SU-DHL-6 (cell line): ENCODE measurements around the gene SLC45A1.

ENCODE experiments used
- H2AFZ ChIP-seq: fragments of 200-600 bp; sonication (generic); 2 replicates; pipeline ENCODE4 v1.6.1; 2014; ENCODE audit warnings: low read depth, mild to moderate bottlenecking, moderate library complexity, mixed read lengths, antibody characterized with exemption, low read length; ENCODE audit not compliant: severe bottlenecking
- H3F3A ChIP-seq: fragments of 200-600 bp; shearing (Covaris generic); 2 replicates; pipeline ENCODE4 v1.6.0; 2016; ENCODE audit warnings: antibody characterized with exemption, mild to moderate bottlenecking; ENCODE audit not compliant: insufficient read depth
- H3K27ac ChIP-seq: fragments of 200-600 bp; sonication (generic); 2 replicates; pipeline ENCODE4 v1.5.1; 2016; ENCODE audit warnings: low read depth, mild to moderate bottlenecking, low read length, moderate library complexity, mixed read lengths
- H3K27me3 ChIP-seq: fragments of 200-600 bp; sonication (generic), shearing (Covaris generic); 2 replicates; pipeline ENCODE4 v1.6.0; 2014; ENCODE audit warnings: mild to moderate bottlenecking, low read length
- H3K36me3 ChIP-seq: fragments of 200-600 bp; sonication (generic); 2 replicates; pipeline ENCODE4 v1.6.1; 2014; ENCODE audit warnings: mild to moderate bottlenecking, low read length, mixed read lengths
- H3K4me2 ChIP-seq: fragments of 300-600, 200-600 bp; shearing (Covaris generic), sonication (generic); 2 replicates; pipeline ENCODE4 v1.6.0; 2014; ENCODE audit warnings: low read length, low read depth, mild to moderate bottlenecking; ENCODE audit not compliant: poor library complexity, severe bottlenecking
- H3K4me3 ChIP-seq: fragments of 200-600 bp; sonication (generic); 2 replicates; pipeline ENCODE4 v1.5.1; 2014; ENCODE audit warnings: antibody characterized with exemption, low read length, mild to moderate bottlenecking, mixed read lengths; ENCODE audit not compliant: insufficient read depth, poor library complexity, severe bottlenecking
- H3K79me2 ChIP-seq: fragments of 200-600 bp; sonication (generic); 2 replicates; pipeline ENCODE4 v1.6.1; 2014; ENCODE audit warnings: mild to moderate bottlenecking, low read length, moderate library complexity; ENCODE audit not compliant: insufficient read depth
- H3K9ac ChIP-seq: fragments of 200-600 bp; sonication (generic); 2 replicates; pipeline ENCODE4 v1.7.0; 2014; ENCODE audit warnings: mild to moderate bottlenecking, low read length
- H3K9me2 ChIP-seq: fragments of 200-600 bp; sonication (generic); replicated peaks from 2 replicates; pipeline ENCODE4 v1.6.1; 2014; ENCODE audit warnings: low read length; ENCODE audit not compliant: insufficient read depth
- H3K9me3 ChIP-seq: fragments of 200-600 bp; sonication (generic); 2 replicates; pipeline ENCODE4 v1.6.1; 2014; ENCODE audit warnings: low read length, mixed read lengths; ENCODE audit not compliant: insufficient read depth
- H4K20me1 ChIP-seq: fragments of 200-600 bp; sonication (generic); 2 replicates; pipeline ENCODE4 v1.6.1; 2014; ENCODE audit warnings: low read depth, mild to moderate bottlenecking, antibody characterized with exemption, low read length, moderate library complexity, mixed read lengths
- EZH2phosphoT487 ChIP-seq: fragments of 200-600 bp; sonication (generic), shearing (Covaris generic); conservative IDR thresholded peaks from 2 replicates; pipeline ENCODE4 v1.6.1; 2018; ENCODE audit warnings: mild to moderate bottlenecking, antibody characterized with exemption, low read length, moderate library complexity, mixed read lengths
- TF ChIP-seq, protein P1 (sequence below): fragments of 200-600 bp; sonication (generic); IDR thresholded peaks from one replicate; pipeline ENCODE4 v1.5.1; 2017; ENCODE audit warnings: antibody characterized with exemption, mild to moderate bottlenecking, low read length, moderate library complexity; ENCODE audit not compliant: insufficient read depth, poor library complexity, severe bottlenecking

The SLC45A1 gene

DNA sequence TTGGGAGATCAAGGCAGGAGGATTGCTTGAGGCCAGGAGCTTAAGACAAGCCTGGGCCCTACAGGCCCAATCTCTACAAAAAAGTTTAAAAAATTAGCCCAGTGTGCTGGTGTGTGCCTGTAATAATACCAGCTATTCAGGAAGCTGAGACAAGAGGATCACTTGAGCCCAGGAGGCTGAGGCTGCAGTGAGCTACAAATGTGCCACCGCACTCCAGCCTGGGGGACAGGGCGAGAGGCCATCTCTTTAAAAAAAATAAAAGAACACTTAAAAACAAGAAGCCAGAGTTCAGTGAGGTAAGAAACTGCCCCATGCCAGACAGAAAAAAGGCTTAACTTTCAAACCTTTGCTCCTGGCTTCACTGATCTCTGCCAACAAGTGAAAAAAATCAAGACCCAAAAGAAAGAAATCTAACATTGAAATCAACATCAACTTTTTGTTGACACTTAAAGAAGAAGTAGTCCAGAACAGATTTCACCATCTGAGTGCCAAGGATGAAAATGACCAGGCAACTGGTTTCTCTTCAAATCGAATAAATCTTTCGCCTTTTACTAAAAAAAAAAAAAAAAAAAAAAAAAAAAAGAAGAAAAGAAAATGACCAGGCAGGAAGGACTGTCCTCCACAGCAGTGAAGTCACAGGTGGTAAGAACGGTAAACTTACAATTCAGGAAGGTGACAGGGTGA, 51.2 kb downstream of the SLC45A1 start:
- Histone ChIP-seq H3F3A (no peaks in the 10 kb centered on the region), H3K9me2 (no peaks in the 10 kb centered on the region), H3K4me3 (no peak overlapping the region), H3K79me2 (peaks cover 86% of the 10 kb centered on the region), H3K36me3 (peaks cover 9% of the 10 kb centered on the region; the same call in 1 of the 2 replicates), H3K9ac (no peak overlapping the region), H3K4me2 (no peak overlapping the region), H3K9me3 (no peaks in the 10 kb centered on the region), H3K27ac (no peak overlapping the region), H4K20me1 (peaks cover 30% of the 10 kb centered on the region; the same call in 1 of the 2 replicates), H3K27me3 (no peaks in the 10 kb centered on the region), H2AFZ (no peak overlapping the region)
- TF ChIP-seq, protein P1, sequence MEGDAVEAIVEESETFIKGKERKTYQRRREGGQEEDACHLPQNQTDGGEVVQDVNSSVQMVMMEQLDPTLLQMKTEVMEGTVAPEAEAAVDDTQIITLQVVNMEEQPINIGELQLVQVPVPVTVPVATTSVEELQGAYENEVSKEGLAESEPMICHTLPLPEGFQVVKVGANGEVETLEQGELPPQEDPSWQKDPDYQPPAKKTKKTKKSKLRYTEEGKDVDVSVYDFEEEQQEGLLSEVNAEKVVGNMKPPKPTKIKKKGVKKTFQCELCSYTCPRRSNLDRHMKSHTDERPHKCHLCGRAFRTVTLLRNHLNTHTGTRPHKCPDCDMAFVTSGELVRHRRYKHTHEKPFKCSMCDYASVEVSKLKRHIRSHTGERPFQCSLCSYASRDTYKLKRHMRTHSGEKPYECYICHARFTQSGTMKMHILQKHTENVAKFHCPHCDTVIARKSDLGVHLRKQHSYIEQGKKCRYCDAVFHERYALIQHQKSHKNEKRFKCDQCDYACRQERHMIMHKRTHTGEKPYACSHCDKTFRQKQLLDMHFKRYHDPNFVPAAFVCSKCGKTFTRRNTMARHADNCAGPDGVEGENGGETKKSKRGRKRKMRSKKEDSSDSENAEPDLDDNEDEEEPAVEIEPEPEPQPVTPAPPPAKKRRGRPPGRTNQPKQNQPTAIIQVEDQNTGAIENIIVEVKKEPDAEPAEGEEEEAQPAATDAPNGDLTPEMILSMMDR = no peak
- TF ChIP-seq EZH2phosphoT487 = no peak

DNA sequence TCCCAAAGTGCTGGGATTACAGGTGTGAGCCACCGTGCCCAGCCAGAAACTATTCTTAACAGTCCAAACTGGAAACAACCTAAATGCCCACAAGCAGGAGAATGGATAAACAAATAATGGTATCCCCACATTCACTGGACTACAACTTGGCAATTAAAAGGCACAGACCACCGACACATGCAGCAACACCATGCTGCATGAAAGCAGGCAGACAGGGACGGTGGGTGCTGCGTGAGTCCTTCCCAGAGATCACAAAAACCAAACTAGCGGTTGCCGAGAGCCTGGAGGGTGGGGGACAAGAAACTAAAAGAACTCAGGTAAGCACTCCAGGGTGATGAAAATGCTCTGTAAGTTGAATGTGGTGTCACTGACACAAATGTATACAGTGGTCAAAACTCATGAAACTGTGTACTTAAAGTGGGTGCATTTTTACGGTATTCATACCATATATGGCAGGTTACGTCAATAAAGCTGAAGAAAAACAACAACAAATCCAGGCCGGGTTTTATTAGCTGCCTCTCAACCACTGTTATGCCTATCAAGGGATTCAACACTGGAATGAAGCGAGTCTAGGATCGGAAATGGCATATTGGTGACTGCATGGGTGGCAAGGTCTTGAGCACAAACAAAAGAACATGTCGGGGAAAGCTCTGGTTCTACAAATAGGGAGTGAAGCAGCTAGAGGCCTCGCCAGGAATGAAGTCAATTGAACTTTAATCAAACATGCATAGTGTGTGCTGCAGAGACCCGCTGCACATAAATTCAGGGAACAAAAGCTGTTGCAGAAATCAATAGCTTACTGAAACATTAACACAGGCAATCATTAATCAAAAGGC, 52.4 kb downstream of the SLC45A1 start:
- H3K4me3 ChIP-seq = no peak overlapping the region
- peaks cover 7% of the 10 kb centered on the region; the same call in 1 of the 2 replicates for H3K36me3 ChIP-seq
- no peaks in the 10 kb centered on the region for H3F3A ChIP-seq
- peaks cover 39% of the 10 kb centered on the region; the same call in 1 of the 2 replicates for H4K20me1 ChIP-seq
- H2AFZ ChIP-seq = no peak overlapping the region
- H3K9me2 ChIP-seq = no peaks in the 10 kb centered on the region
- no peak overlapping the region for H3K9ac ChIP-seq
- TF ChIP-seq, protein P1 = no peak
- no peak for TF ChIP-seq EZH2phosphoT487
- H3K27me3 ChIP-seq = no peaks in the 10 kb centered on the region
- H3K79me2 ChIP-seq = peaks cover 98% of the 10 kb centered on the region
- H3K27ac ChIP-seq = no peak overlapping the region
- H3K9me3 ChIP-seq = no peaks in the 10 kb centered on the region
- no peak overlapping the region for H3K4me2 ChIP-seq

DNA sequence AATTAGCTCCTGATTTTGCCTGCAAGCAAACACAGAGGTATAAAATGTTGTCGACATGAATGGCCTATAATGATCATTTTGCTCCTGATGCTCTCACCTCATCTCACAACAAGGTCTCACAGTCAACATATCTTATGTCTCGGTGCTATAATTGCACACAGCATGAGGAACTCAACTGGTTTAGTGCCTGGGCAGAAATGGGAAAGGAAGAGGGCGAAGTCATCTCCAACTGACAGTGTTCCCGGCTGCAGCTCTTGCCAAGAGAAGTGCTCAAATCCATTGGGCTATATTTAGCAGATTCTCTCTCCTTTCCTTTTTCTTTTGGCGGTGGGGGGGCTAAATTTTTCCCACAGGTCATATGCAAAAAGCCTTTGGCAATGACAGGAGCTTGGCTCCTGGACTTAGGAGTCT, 53.0 kb downstream of the SLC45A1 start:
- Histone ChIP-seq H3K79me2 (peaks cover 94% of the 10 kb centered on the region), H4K20me1 (peaks cover 39% of the 10 kb centered on the region; the same call in 1 of the 2 replicates), H3K4me3 (no peak overlapping the region), H3K9me3 (no peaks in the 10 kb centered on the region), H3K27ac (no peak overlapping the region), H2AFZ (no peak overlapping the region), H3K9ac (no peak overlapping the region), H3K36me3 (peaks cover 5% of the 10 kb centered on the region; the same call in 1 of the 2 replicates), H3K4me2 (no peak overlapping the region), H3K9me2 (no peaks in the 10 kb centered on the region), H3F3A (no peaks in the 10 kb centered on the region), H3K27me3 (no peaks in the 10 kb centered on the region)
- TF ChIP-seq EZH2phosphoT487 = no peak
- TF ChIP-seq, protein P1 = no peak
